Measurements from ENCODE around the gene USP4.

Gene USP4

DNA sequence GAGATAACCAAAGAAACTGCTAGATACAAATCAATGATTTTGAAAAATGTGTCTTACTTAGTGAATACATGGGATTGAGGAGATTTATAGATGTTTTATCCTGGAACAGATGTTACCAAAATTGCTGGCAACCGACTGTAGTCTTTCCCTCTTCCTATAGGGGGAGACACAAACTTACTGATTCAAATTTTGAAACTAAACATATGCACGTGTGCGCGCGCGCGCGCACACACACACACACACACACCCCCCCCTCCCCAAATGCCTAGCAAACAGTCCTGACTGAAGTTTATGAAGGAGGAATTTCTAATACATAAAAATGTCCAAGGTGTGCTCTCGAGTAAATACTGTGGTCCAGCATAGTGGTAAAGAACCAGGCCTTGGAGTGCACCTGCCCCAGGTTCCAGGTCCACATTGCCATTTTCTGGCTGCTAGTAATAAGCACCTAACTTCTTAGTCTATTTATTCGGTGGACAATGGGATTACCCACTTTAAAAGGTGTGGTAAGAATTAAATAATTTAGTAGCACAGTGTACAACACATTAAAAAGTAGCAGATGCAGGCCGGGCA, 44.3 kb downstream of the USP4 start:
- Mint-ChIP-seq H3K36me3 (ENCODE audit: low read depth) (peaks cover 67% of the 10 kb centered on the region), H3K4me3 (no peak overlapping the region), H3K27me3 (ENCODE audit: low read depth) (no peaks in the 10 kb centered on the region), H3K9me3 (no peaks in the 10 kb centered on the region), H3K27ac (no peak overlapping the region), H3K4me1 (peaks cover 5% of the 10 kb centered on the region)
- TF ChIP-seq, protein P1, sequence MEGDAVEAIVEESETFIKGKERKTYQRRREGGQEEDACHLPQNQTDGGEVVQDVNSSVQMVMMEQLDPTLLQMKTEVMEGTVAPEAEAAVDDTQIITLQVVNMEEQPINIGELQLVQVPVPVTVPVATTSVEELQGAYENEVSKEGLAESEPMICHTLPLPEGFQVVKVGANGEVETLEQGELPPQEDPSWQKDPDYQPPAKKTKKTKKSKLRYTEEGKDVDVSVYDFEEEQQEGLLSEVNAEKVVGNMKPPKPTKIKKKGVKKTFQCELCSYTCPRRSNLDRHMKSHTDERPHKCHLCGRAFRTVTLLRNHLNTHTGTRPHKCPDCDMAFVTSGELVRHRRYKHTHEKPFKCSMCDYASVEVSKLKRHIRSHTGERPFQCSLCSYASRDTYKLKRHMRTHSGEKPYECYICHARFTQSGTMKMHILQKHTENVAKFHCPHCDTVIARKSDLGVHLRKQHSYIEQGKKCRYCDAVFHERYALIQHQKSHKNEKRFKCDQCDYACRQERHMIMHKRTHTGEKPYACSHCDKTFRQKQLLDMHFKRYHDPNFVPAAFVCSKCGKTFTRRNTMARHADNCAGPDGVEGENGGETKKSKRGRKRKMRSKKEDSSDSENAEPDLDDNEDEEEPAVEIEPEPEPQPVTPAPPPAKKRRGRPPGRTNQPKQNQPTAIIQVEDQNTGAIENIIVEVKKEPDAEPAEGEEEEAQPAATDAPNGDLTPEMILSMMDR (IDR thresholded peaks at IDR 0.05; ENCODE audit: unreplicated experiment in 3 of 3) = peak; percentile 43 to 58 (median 50)

DNA sequence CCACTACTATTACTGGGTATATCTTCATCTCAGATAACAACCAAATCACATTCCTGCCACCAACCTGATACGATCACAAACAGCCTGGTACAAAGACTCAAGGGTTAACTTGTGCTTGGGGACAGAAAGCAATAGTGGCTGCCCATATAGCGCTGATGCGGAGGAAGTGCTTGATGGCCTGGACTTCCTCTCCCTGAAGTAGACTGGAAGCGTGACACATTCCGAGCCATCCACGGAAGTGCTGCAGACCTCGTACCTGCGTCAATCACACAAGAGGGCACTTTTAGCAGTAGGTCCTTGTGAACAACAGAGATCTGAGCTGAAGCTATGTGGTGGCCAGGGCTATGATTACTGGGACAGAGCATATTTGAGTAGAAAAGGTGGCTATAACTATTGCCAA, 45.5 kb downstream of the USP4 start:
- H3K9me3 Mint-ChIP-seq = no peaks in the 10 kb centered on the region
- H3K4me1 Mint-ChIP-seq = peaks cover 5% of the 10 kb centered on the region
- H3K27me3 Mint-ChIP-seq (ENCODE audit: low read depth) = no peaks in the 10 kb centered on the region
- no peak overlapping the region for H3K27ac Mint-ChIP-seq
- H3K4me3 Mint-ChIP-seq = no peak overlapping the region
- H3K36me3 Mint-ChIP-seq (ENCODE audit: low read depth) = peaks cover 67% of the 10 kb centered on the region
- TF ChIP-seq, protein P1 (IDR thresholded peaks at IDR 0.05; ENCODE audit: unreplicated experiment in 3 of 3) = no peak

DNA sequence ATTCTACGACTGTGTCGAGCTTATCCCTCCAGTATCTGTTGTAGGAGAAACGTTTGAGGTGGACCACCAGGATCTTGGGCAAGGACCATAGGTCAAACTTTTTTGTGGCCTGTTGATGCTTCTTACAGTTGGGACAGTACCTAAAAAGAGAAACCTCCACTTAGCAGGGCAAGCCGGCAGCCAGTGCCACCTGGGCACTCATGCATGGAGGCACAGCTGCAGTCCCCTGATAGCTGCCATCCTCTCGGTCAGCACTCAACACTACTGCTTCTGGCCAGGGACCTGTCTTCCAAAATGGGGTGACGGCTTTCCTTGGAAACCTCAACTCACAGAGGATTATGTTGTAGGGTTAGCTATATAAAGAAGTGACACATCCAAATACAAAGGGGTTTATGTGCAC, 55.9 kb downstream of the USP4 start:
- Mint-ChIP-seq H3K27me3 (ENCODE audit: low read depth) (no peaks in the 10 kb centered on the region), H3K27ac (no peak overlapping the region), H3K36me3 (ENCODE audit: low read depth) (peaks cover 65% of the 10 kb centered on the region), H3K4me1 (no peaks in the 10 kb centered on the region), H3K9me3 (no peaks in the 10 kb centered on the region), H3K4me3 (no peak overlapping the region)
- TF ChIP-seq, protein P1 (IDR thresholded peaks at IDR 0.05; ENCODE audit: unreplicated experiment in 3 of 3) = no peak

DNA sequence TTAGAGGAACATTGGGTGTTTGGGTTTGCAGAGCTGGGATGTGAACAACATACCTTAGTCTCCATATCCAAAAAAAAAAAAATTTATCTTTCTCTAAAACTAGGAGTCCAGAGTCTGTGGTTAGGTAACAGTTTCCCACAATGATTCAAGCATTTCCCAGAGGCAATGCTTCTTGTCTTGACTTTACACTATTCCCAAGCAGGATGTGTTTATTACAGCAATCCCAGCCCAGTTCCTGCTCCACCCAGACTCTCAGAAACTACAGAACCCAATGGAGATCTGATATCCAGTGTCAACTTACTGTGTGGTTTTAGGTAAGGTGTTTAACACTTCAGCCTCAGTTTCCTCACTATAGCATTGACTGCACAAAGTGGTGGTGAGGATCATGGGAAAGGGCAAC, 60.5 kb downstream of the USP4 start:
- Mint-ChIP-seq H3K27ac (no peak overlapping the region), H3K4me1 (no peaks in the 10 kb centered on the region), H3K4me3 (no peak overlapping the region), H3K9me3 (no peaks in the 10 kb centered on the region), H3K36me3 (ENCODE audit: low read depth) (peaks cover 60% of the 10 kb centered on the region), H3K27me3 (ENCODE audit: low read depth) (no peaks in the 10 kb centered on the region)
- TF ChIP-seq, protein P1 (IDR thresholded peaks at IDR 0.05; ENCODE audit: unreplicated experiment in 3 of 3) = no peak

DNA sequence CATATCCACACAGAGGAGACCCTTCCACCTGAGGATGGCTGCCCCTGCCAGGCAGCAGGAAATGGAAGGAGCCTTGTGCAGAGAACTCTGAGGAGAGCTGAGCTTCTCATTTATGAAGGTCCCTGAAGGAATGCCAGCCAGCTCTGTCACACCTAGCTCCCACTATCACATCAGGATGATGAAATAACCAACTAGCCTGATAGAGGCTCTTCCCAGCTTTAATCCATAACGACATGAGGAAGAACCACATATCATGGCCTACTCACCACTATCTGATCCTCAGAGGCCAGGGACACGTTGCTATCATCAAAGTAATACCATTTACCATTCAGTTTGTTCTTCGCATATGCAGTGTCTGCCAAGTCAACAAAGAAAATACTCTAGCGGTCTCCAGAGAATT, 61.3 kb downstream of the USP4 start:
- Mint-ChIP-seq H3K27me3 (ENCODE audit: low read depth) (no peaks in the 10 kb centered on the region), H3K9me3 (no peaks in the 10 kb centered on the region), H3K36me3 (ENCODE audit: low read depth) (peaks cover 52% of the 10 kb centered on the region), H3K27ac (peak overlapping the region in 1 of 3 experiments; percentile 23), H3K4me3 (no peak overlapping the region), H3K4me1 (no peaks in the 10 kb centered on the region)
- TF ChIP-seq, protein P1 (IDR thresholded peaks at IDR 0.05; ENCODE audit: unreplicated experiment in 3 of 3) = no peak

DNA sequence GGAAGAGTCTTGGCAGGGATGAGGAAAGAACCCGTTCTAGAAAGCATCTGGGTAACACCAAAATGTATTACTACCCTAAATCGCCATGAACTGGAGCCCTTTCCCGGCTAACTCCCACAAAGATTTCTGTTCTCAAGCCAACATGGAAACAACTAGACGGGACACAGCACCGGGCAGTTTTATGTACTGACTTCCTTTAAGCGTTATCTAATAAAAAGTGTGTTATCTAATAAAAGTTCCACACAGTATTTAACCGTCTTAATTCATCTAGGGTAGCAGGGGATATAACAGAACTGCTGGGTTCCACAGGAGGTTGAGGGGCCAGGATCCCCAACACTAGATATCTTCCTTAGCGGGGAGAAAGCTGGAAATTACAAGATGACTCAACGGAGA, 62.5 kb downstream of the USP4 start:
- Mint-ChIP-seq H3K27ac (peak overlapping the region; percentile 20 to 84 (median 46)), H3K27me3 (ENCODE audit: low read depth) (no peaks in the 10 kb centered on the region), H3K4me1 (no peaks in the 10 kb centered on the region), H3K4me3 (peak overlapping the region; percentile 53 to 70 (median 67)), H3K36me3 (ENCODE audit: low read depth) (peaks cover 49% of the 10 kb centered on the region), H3K9me3 (no peaks in the 10 kb centered on the region)
- TF ChIP-seq, protein P1 (IDR thresholded peaks at IDR 0.05; ENCODE audit: unreplicated experiment in 3 of 3) = no peak
